Panc1 (cell line): ENCODE measurements around the gene KIAA1671. TPM values are rescaled to one million over a fixed set of nuclear protein-coding genes. Genes with fewer than 3 reads are reported as not detected.
"Not testable (repeated sequence)": the region's sequence is repeated elsewhere in the genome, so short reads cannot be mapped to it uniquely, and the experiment has no call there.

Source experiments
- ATAC-seq: fragments of 200-7000 bp; cut with Tn5 transposase; 2 replicates; pipeline ENCODE4 v1.9.1; 2020; ENCODE audit warnings: mild to moderate bottlenecking, moderate library complexity
- BruUV-seq: library from RNA; stranded (reverse); fragments of 400-500 nt; replicated peaks from 2 replicates; lab custom pipeline; 2021; lab: Mats Ljungman, UMichigan
- CTCF ChIA-PET: fragments of 300-600 bp; sonication (Branson Sonifier 250); formaldehyde crosslinking; loops from one replicate; lab custom pipeline; 2022; ENCODE audit warnings: antibody characterized with exemption; lab: Charles Lee
- POLR2A ChIA-PET: fragments of 300-600 bp; sonication (Branson Sonifier 250); formaldehyde crosslinking; loops from one replicate; lab custom pipeline; 2022; ENCODE audit warnings: antibody characterized with exemption; lab: Charles Lee
- DNase-seq: peaks from one replicate; pipeline ENCODE4 v3.0.0-alpha.2; 2010; ENCODE audit warnings: low read depth, low spot score
- H3K27ac ChIP-seq: 2 replicates; pipeline ENCODE4 v1.5.1; 2011; ENCODE audit warnings: mild to moderate bottlenecking, low read length, inconsistent platforms
- H3K27me3 ChIP-seq: fragments of 200-500 bp; sonication (Bioruptor generic); 2 replicates; pipeline ENCODE4 v1.6.0; 2014; ENCODE audit warnings: low read length, inconsistent platforms; ENCODE audit not compliant: control insufficient read depth, insufficient read depth
- H3K36me3 ChIP-seq: fragments of 200-500 bp; sonication (Bioruptor generic); 2 replicates; pipeline ENCODE4 v1.5.1; 2014; ENCODE audit warnings: inconsistent platforms, mild to moderate bottlenecking, low read length, moderate library complexity; ENCODE audit not compliant: control insufficient read depth, insufficient read depth
- H3K4me1 ChIP-seq: 2 replicates; pipeline ENCODE4 v1.5.1; 2011; ENCODE audit warnings: inconsistent platforms, mild to moderate bottlenecking, low read length, moderate library complexity; ENCODE audit not compliant: control insufficient read depth, insufficient read depth
- H3K4me3 ChIP-seq, 2 experiments: 2 replicates each; pipeline ENCODE4 v1.5.1; 2011 to 2012; ENCODE audit warnings: low read depth in 2 of 2, low read length in 2 of 2, mild to moderate bottlenecking in 2 of 2, inconsistent platforms in 1 of 2, moderate library complexity in 1 of 2
- H3K9me3 ChIP-seq: fragments of 200-500 bp; sonication (Bioruptor generic); 2 replicates; pipeline ENCODE4 v1.5.1; 2014; ENCODE audit warnings: low read depth, mild to moderate bottlenecking, inconsistent platforms, low read length, moderate library complexity; ENCODE audit not compliant: control insufficient read depth, insufficient read depth
- POLR2AphosphoS5 ChIP-seq: IDR thresholded peaks from 2 replicates; pipeline ENCODE4 v1.6.1; 2012; ENCODE audit warnings: mild to moderate bottlenecking, low read depth, low read length, moderate library complexity
- SIN3A ChIP-seq: IDR thresholded peaks from 2 replicates; pipeline ENCODE4 v1.6.1; 2012; ENCODE audit warnings: low read depth, mild to moderate bottlenecking, low read length, moderate library complexity, borderline replicate concordance; ENCODE audit not compliant: insufficient read depth
- TCF7L2 ChIP-seq: IDR thresholded peaks from 2 replicates; pipeline ENCODE4 v1.6.1; 2011; ENCODE audit warnings: mild to moderate bottlenecking, low read depth, low read length, inconsistent platforms
- in situ Hi-C: cut with HindIII; loops from 2 replicates; pipeline ENCODE4 v1.10.0; 2016; ENCODE audit warnings: low sequenced_read_pairs, low pct_unique_long_range_greater_than_20kb
- intact Hi-C: fragments of 100-400 bp; cut with micrococcal nuclease; formaldehyde crosslinking; loops from one replicate; pipeline ENCODE4 v1.10.0; 2022; ENCODE audit not compliant: unreplicated experiment
- total RNA-seq: library from RNA; stranded (reverse); gene quantifications from one replicate; pipeline ENCODE4 v1.2.1, GENCODE V29; 2021; ENCODE audit not compliant: unreplicated experiment
- TF ChIP-seq, protein P1 (sequence below): fragments of 450-650 bp; IDR thresholded peaks from 2 replicates; pipeline ENCODE4 v1.5.1; 2017; ENCODE audit warnings: mild to moderate bottlenecking
- TF ChIP-seq, protein P2 (sequence below), 2 experiments: IDR thresholded peaks; 2 replicates each; pipeline ENCODE4 v1.6.1; 2011 to 2012; ENCODE audit warnings: low read depth in 2 of 2, control low read depth in 1 of 2, low read length in 1 of 2, mild to moderate bottlenecking in 1 of 2, moderate library complexity in 1 of 2; ENCODE audit not compliant: insufficient read depth in 1 of 2

Gene KIAA1671
- total RNA-seq, 1 experiment from 2014 or later: 48.1 TPM

GRCh38 chr22:25223269-25223850, 270.8 kb downstream of the KIAA1671 start:
- Histone ChIP-seq H3K4me3 (no peak overlapping the region), H3K36me3 (no peaks in the 10 kb centered on the region), H3K27me3 (no peaks in the 10 kb centered on the region; the same call in 1 of the 2 replicates), H3K27ac (no peak overlapping the region), H3K4me1 (no peaks in the 10 kb centered on the region), H3K9me3 (no peaks in the 10 kb centered on the region)
- DNase-seq (no peak), ATAC-seq (no peak)
- intact Hi-C loops: no loop called here
- in situ Hi-C loops: no loop called here
- no TSS peak for BruUV-seq
- TF ChIP-seq, protein P1, sequence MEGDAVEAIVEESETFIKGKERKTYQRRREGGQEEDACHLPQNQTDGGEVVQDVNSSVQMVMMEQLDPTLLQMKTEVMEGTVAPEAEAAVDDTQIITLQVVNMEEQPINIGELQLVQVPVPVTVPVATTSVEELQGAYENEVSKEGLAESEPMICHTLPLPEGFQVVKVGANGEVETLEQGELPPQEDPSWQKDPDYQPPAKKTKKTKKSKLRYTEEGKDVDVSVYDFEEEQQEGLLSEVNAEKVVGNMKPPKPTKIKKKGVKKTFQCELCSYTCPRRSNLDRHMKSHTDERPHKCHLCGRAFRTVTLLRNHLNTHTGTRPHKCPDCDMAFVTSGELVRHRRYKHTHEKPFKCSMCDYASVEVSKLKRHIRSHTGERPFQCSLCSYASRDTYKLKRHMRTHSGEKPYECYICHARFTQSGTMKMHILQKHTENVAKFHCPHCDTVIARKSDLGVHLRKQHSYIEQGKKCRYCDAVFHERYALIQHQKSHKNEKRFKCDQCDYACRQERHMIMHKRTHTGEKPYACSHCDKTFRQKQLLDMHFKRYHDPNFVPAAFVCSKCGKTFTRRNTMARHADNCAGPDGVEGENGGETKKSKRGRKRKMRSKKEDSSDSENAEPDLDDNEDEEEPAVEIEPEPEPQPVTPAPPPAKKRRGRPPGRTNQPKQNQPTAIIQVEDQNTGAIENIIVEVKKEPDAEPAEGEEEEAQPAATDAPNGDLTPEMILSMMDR: no peak
- TF ChIP-seq, protein P2, sequence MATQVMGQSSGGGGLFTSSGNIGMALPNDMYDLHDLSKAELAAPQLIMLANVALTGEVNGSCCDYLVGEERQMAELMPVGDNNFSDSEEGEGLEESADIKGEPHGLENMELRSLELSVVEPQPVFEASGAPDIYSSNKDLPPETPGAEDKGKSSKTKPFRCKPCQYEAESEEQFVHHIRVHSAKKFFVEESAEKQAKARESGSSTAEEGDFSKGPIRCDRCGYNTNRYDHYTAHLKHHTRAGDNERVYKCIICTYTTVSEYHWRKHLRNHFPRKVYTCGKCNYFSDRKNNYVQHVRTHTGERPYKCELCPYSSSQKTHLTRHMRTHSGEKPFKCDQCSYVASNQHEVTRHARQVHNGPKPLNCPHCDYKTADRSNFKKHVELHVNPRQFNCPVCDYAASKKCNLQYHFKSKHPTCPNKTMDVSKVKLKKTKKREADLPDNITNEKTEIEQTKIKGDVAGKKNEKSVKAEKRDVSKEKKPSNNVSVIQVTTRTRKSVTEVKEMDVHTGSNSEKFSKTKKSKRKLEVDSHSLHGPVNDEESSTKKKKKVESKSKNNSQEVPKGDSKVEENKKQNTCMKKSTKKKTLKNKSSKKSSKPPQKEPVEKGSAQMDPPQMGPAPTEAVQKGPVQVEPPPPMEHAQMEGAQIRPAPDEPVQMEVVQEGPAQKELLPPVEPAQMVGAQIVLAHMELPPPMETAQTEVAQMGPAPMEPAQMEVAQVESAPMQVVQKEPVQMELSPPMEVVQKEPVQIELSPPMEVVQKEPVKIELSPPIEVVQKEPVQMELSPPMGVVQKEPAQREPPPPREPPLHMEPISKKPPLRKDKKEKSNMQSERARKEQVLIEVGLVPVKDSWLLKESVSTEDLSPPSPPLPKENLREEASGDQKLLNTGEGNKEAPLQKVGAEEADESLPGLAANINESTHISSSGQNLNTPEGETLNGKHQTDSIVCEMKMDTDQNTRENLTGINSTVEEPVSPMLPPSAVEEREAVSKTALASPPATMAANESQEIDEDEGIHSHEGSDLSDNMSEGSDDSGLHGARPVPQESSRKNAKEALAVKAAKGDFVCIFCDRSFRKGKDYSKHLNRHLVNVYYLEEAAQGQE (IDR thresholded peaks at IDR 0.05; ENCODE audit: insufficient read depth in 1 of 2, low read depth in 2 of 2, low read length in 1 of 2): no peak
- TF ChIP-seq POLR2AphosphoS5 (no peak), SIN3A (no peak), TCF7L2 (no peak)
- POLR2A ChIA-PET: no interaction called here
- CTCF ChIA-PET: no interaction called here

- Histone ChIP-seq H3K27ac (no peak overlapping the region), H3K4me3 (no peak overlapping the region), H3K36me3 (no peaks in the 10 kb centered on the region), H3K4me1 (no peaks in the 10 kb centered on the region), H3K27me3 (no peaks in the 10 kb centered on the region), H3K9me3 (no peaks in the 10 kb centered on the region)
- TF ChIP-seq POLR2AphosphoS5 (no peak), SIN3A (no peak), TCF7L2 (no peak)
- TF ChIP-seq, protein P2 (IDR thresholded peaks at IDR 0.05; ENCODE audit: insufficient read depth in 1 of 2, low read depth in 2 of 2, low read length in 1 of 2): no peak
- TF ChIP-seq, protein P1: no peak
- no peak for DNase-seq
- no TSS peak for BruUV-seq
- in situ Hi-C loops (no loop called here), intact Hi-C loops (no loop called here)
- POLR2A ChIA-PET: no interaction called here
- ATAC-seq: no peak
- CTCF ChIA-PET: no interaction called here
Measured at GRCh38 chr22:25228822-25229221, 276.3 kb downstream of the KIAA1671 start.

- intact Hi-C loops, in situ Hi-C loops, H3K27me3 ChIP-seq, H3K36me3 ChIP-seq, H3K4me3 ChIP-seq, H3K9me3 ChIP-seq, POLR2A ChIA-PET, CTCF ChIA-PET, ATAC-seq, BruUV-seq, DNase-seq, H3K4me1 ChIP-seq, H3K27ac ChIP-seq: not testable (repeated sequence)
Measured at GRCh38 chr22:25230760-25231159, 278.2 kb downstream of the KIAA1671 start.
